Measurements from ENCODE around the gene TMEM244.

Gene TMEM244

GRCh38 chr6:129866688-129867087 is 5.6 kb upstream of the TMEM244 start:
- no peak for TF ChIP-seq CTCF (IDR thresholded peaks at IDR 0.05)
- no peak overlapping the region for H3K4me3 ChIP-seq
- H3K36me3 ChIP-seq: no peaks in the 10 kb centered on the region
- no peaks in the 10 kb centered on the region for H3K9me3 ChIP-seq
- no peaks in the 10 kb centered on the region for H3K27me3 ChIP-seq
- no peaks in the 10 kb centered on the region for H3K4me1 ChIP-seq
- no peak for DNase-seq
- intact Hi-C loops (cut with DNase I; ENCODE audit: low total_unique reads): no loop called here
- H3K27ac ChIP-seq: no peak overlapping the region

DNA sequence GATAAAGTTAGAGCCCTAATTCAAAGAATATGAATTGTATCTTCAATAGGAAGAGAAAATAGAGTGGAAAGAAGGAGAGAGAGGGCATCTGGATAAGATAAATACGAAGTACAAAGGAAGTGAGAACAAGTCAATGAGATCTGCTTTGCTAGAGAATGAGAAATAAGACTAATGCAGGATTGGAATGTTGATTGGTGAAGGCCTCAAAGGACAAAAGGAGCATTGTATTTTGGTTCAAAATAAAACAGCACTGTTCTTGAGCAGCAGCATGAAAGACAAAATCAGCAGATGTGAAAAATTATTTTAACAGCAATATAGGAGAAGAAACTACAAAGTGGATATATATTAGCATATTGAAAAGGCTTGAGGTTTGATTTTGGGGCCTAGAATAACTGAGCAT is 5.1 kb upstream of the TMEM244 start:
- DNase-seq: no peak
- intact Hi-C loops (cut with DNase I; ENCODE audit: low total_unique reads): no loop called here
- no peak overlapping the region for H3K27ac ChIP-seq
- H3K27me3 ChIP-seq: no peaks in the 10 kb centered on the region
- TF ChIP-seq CTCF (IDR thresholded peaks at IDR 0.05): no peak
- H3K4me1 ChIP-seq: no peaks in the 10 kb centered on the region
- H3K36me3 ChIP-seq: no peaks in the 10 kb centered on the region
- H3K4me3 ChIP-seq: no peak overlapping the region
- no peaks in the 10 kb centered on the region for H3K9me3 ChIP-seq

GRCh38 chr6:129865013-129865412 is 3.9 kb upstream of the TMEM244 start:
- intact Hi-C loops (cut with DNase I; ENCODE audit: low total_unique reads): no loop called here
- Histone ChIP-seq H3K27ac (no peak overlapping the region), H3K4me3 (no peak overlapping the region), H3K27me3 (no peaks in the 10 kb centered on the region), H3K9me3 (no peaks in the 10 kb centered on the region), H3K36me3 (no peaks in the 10 kb centered on the region), H3K4me1 (peaks cover 0 to 6% (median 0%) of the 10 kb centered on the region in 4 donors)
- no peak for TF ChIP-seq CTCF (IDR thresholded peaks at IDR 0.05)
- no peak for DNase-seq

DNA sequence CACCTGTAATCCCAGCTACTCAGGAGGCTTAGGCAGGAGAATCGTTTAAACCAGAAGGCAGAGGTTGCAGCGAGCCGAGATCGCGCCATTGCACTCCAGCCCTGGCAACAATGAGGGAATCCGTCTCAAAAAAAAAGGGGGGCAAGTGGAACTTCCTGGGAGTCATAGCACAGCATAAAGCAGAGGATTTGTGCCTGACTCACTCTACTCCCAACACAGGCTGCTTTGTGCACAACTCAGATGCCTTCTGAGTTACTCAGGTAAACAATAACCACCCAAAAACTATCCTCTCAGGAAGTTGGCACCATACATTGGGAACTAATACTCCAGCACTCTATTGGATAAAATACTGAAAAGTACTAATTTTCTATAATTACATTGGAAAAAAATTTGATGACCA is 2.5 kb upstream of the TMEM244 start:
- Histone ChIP-seq H3K4me3 (no peak overlapping the region), H3K27ac (no peak overlapping the region), H3K36me3 (no peaks in the 10 kb centered on the region), H3K9me3 (no peaks in the 10 kb centered on the region), H3K27me3 (no peaks in the 10 kb centered on the region), H3K4me1 (peaks cover 0 to 6% (median 0%) of the 10 kb centered on the region in 4 donors)
- DNase-seq: no peak
- no peak for TF ChIP-seq CTCF (IDR thresholded peaks at IDR 0.05)
- intact Hi-C loops (cut with DNase I; ENCODE audit: low total_unique reads): no loop called here

DNA sequence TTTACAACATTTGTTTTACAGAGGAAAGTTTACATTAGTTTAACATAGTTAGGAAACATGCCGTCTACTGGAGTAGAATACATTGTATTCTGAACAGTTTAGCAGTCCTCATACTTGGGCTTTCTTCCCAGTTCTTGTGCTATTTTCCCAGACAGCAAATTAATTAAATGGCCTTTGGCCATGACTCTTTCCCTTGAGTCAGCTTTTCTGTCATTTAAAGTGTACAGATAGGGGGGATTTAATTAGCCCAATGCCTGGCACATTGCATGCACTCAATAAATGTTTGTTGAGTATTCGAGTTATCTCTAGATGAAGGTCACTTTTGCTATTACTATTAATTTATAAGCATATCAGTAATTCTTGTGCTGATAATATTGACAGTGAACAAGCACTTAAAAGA is 1.6 kb downstream of the TMEM244 start:
- Histone ChIP-seq H3K27ac (no peak overlapping the region), H3K27me3 (no peaks in the 10 kb centered on the region), H3K9me3 (no peaks in the 10 kb centered on the region), H3K4me3 (no peak overlapping the region), H3K4me1 (peaks cover 0 to 6% (median 0%) of the 10 kb centered on the region in 4 donors), H3K36me3 (no peaks in the 10 kb centered on the region)
- intact Hi-C loops (cut with DNase I; ENCODE audit: low total_unique reads): no loop called here
- no peak for DNase-seq
- TF ChIP-seq CTCF (IDR thresholded peaks at IDR 0.05): no peak

DNA sequence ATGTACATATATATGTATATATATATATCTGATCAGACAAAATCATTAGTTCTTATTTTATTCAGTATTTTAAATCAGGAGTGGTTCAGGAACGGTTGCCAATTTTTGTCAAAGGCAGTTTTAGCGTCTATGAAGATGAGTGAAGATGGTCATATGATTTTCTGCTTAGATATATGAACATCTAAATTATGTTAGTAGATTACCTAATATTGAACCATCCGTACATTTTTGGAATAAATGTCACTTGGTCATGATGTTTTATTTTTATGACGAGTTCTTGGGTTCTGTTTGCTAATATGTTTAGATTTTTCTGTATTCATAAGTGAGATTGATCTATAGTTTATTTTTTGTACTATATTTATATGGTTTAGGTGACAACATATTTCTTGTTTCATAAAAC is 3.3 kb downstream of the TMEM244 start:
- no peaks in the 10 kb centered on the region for H3K9me3 ChIP-seq
- H3K36me3 ChIP-seq: no peaks in the 10 kb centered on the region
- no peak overlapping the region for H3K4me3 ChIP-seq
- DNase-seq: no peak
- H3K27ac ChIP-seq: no peak overlapping the region
- intact Hi-C loops (cut with DNase I; ENCODE audit: low total_unique reads): no loop called here
- no peak for TF ChIP-seq CTCF (IDR thresholded peaks at IDR 0.05)
- H3K27me3 ChIP-seq: no peaks in the 10 kb centered on the region
- peaks cover 0 to 6% (median 0%) of the 10 kb centered on the region in 4 donors for H3K4me1 ChIP-seq

Data from tibial artery (tissue), 4 donors.